Vagina (tissue), 2 donors: ENCODE measurements around the gene PIGP.

Source experiments
- POLR2A ChIP-seq, 2 donors: fragments of 450-650 bp; IDR thresholded peaks; one replicate each; pipeline ENCODE4 v1.6.1; 2017; ENCODE audit warnings: antibody characterized with exemption in 2 of 2, mild to moderate bottlenecking in 2 of 2, moderate library complexity in 2 of 2
- POLR2AphosphoS5 ChIP-seq, 2 donors: sonication (generic); formaldehyde crosslinking; IDR thresholded peaks; one replicate each; pipeline ENCODE4 v1.9.0; 2017; ENCODE audit warnings: antibody characterized with exemption in 2 of 2, mild to moderate bottlenecking in 2 of 2, low read depth in 1 of 2; ENCODE audit not compliant: insufficient read depth in 1 of 2
- TF ChIP-seq, protein P1 (sequence below), 3 experiments: fragments of 450-650 bp in 2 of 3; fragments of 200-600 bp in 1 of 3; sonication (generic) in 1 of 3; IDR thresholded peaks; one replicate each; pipeline ENCODE4 v1.5.1; 2017 to 2019; ENCODE audit warnings: antibody characterized with exemption in 3 of 3, mild to moderate bottlenecking in 2 of 3, moderate library complexity in 2 of 3

DNA sequence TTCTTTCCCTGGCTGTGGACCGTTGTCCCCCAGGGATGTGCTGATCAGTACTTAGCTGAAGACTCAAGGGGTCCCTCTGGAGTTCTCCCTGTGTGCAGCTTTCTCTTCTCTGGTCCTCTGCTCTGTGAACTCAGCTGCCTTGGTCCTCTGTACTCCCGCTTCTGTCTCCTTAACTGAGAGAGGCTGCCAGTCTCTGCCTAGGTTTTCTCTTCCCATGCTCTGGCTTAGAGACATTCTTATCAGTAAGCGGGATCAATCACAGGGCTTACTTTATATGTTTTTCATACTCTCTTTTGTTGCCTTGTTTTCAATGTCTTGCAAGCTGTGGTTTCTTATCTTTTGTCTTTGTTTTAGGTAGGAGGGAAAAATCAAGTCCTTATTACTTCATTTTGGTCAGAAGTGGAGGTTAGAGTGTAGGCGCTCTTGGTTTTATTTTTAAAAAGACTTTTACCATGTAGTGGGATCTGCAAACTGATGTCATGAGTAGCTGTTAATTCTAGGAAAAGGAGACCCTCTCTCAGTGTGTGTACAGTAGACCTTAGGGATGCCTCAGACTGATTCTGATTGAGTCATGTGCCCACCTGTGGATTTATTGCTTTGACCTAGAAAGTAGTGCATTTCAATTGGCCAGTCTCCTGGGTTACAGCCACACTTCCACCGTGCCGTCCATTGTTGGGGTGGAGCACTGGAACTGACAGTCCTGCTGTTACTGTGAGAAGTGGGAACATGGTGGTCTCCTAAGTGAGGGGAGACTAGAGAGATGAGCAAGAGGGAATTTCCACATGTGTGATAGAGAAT lies 46.7 kb upstream of the PIGP start:
- TF ChIP-seq, protein P1, sequence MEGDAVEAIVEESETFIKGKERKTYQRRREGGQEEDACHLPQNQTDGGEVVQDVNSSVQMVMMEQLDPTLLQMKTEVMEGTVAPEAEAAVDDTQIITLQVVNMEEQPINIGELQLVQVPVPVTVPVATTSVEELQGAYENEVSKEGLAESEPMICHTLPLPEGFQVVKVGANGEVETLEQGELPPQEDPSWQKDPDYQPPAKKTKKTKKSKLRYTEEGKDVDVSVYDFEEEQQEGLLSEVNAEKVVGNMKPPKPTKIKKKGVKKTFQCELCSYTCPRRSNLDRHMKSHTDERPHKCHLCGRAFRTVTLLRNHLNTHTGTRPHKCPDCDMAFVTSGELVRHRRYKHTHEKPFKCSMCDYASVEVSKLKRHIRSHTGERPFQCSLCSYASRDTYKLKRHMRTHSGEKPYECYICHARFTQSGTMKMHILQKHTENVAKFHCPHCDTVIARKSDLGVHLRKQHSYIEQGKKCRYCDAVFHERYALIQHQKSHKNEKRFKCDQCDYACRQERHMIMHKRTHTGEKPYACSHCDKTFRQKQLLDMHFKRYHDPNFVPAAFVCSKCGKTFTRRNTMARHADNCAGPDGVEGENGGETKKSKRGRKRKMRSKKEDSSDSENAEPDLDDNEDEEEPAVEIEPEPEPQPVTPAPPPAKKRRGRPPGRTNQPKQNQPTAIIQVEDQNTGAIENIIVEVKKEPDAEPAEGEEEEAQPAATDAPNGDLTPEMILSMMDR (IDR thresholded peaks at IDR 0.05): no peak
- TF ChIP-seq POLR2A (IDR thresholded peaks at IDR 0.05) (no peak), POLR2AphosphoS5 (IDR thresholded peaks at IDR 0.05; ENCODE audit: insufficient read depth in 1 of 2, low read depth in 1 of 2) (no peak)
